Activated CD8-positive, alpha-beta memory T cell treated with anti-CD3 and anti-CD28 coated beads for 4 hours (primary cell): ENCODE results near the gene SERPINA12.
"Not testable (repeated sequence)": the region's sequence is repeated elsewhere in the genome, so short reads cannot be mapped to it uniquely, and the experiment has no call there.

Source experiments
- DNase-seq, 2 donors: peaks; one replicate each; pipeline ENCODE4 v3.0.0-alpha.2; 2020; ENCODE audit warnings: low read depth in 2 of 2

SERPINA12 gene

DNA sequence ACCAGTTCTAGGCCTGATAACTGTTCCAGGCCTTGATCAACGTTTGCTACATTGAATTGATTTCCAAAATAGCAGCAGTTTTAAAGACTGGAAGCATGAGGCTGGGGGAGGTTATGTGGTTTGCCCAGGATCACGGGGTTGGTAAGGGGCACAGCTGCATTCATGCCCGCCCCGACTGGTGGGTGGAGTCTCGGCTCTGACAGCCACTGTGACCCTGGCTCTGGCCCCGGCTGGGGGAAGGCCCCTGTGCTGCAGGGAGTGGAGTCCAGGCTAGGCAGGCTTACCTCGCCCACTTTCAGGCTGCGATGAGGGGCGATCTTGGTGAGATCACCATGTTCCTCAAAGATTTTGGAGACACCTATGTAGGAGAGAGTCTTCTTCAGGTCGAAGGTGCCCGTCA, 19.9 kb downstream of the SERPINA12 start:
- no peak for DNase-seq

GRCh38 chr14:94486883-94487282, 22.4 kb downstream of the SERPINA12 start:
- DNase-seq, result no peak

- DNase-seq, result no peak
These were observed 23.1 kb downstream of the SERPINA12 start for GRCh38 chr14:94485944-94486841.

DNA sequence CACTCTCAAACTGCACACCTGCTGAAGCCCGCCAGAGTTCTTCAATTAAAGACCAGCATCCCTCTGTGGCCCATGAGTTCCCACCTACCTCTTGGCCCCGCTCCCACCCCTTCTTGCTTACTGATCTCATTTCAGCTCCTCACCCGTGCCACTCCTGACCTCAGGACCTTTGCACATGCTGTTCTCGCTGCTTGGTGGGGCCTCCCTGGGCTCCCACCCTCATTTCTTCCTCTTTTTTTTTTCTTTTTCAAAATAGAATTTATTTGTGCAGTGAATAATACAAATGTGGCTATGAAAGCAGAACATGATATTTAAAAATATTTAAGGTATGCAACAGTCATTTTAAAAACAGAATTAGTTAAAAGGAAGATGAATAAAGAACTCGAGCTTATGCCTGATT, 24.8 kb downstream of the SERPINA12 start:
- no peak for DNase-seq

- DNase-seq, result no peak
These were observed 25.5 kb downstream of the SERPINA12 start for GRCh38 chr14:94483729-94484275.

DNA sequence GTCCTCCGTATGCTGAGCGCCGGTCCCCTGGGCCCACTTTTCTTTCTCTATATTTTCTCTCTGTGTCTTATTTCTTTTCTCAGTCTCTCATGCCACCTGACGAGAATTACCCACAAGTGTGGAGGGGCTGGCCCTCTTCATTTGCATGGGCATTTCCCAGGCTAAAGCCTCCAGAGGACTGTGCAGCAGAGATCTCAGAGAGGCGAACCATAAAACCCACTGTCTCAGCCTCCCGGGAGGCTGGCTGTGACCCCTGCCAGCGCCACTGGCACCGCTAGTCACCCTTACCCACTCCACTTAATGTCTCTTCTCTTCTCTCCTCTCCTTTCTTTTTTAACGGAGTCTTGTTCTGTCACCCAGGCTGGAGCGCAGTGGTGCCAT, 26.2 kb downstream of the SERPINA12 start:
- no peak for DNase-seq

DNA sequence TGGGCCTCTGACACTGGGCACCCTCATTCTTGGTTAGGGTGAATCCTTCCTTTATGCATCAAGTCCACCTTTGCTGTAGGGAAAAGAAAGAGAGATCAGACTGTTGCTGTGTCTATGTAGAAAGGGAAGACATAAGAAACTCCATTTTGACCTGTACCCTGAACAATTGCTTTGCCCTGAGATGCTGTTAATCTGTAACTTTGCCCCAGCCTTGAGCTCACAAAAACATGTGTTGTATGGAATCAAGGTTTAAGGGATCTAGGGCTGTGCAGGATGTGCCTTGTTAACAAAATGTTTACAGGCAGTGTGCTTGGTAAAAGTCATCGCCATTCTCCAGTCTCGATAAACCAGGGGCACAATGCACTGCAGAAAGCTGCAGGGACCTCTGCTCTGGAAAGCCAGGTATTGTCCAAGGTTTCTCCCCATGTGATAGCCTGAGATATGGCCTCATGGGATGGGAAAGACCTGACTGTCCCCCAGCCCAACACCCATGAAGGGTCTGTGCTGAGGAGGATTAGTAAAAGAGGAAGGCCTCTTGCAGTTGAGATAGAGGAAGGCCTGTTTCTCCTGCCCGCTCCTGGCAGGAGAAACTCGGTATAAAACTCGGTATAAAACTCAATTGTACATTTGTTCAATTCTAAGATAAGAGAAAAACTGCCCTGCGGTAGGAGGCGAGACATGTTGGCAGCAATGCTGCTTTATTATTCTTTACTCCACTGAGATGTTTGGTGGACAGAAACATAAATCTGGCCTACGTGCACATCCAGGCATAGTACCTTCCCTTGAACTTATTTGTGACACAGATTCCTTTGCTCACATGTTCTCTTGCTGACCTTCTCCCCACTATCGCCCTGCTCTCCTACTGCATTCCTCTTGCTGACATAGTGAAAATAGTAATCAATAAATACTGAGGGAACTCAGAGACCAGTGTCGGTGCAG, 26.9 kb downstream of the SERPINA12 start:
- not testable (repeated sequence) for DNase-seq

DNA sequence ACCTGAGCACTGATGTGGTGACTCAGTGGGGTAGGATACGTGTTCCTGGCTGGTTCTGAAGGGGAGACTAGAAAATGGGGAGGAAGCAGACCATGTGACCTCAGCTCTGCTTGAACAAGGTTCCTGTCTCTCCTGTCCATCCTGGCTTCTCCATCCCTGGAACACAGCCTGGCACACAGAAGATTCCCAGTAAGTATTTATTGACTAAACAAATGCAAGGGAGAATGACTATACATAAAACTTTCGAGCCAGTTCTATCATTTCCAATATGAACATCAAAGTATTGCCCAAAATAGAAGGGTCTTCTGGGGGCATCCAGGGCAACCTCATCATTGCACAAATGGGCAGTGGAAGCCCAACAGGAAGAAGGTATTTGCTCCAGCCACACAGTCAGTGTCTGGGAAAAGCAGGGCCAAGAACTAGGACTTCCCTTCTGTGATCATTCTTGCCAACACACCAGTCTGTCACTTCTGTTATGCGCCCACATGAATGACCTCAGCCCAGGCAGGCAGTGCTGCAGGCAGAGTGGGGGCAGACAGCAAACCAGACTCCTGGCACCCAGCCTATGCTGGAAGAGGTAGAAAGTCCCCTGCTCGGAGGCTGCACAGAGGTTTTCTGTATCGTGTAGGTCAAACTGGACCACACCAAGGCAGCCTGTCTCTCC, 27.7 kb downstream of the SERPINA12 start:
- no peak for DNase-seq

GRCh38 chr14:94480809-94481208, 28.5 kb downstream of the SERPINA12 start:
- DNase-seq, result no peak

GRCh38 chr14:94478420-94478819, 30.8 kb downstream of the SERPINA12 start:
- DNase-seq, result no peak

DNA sequence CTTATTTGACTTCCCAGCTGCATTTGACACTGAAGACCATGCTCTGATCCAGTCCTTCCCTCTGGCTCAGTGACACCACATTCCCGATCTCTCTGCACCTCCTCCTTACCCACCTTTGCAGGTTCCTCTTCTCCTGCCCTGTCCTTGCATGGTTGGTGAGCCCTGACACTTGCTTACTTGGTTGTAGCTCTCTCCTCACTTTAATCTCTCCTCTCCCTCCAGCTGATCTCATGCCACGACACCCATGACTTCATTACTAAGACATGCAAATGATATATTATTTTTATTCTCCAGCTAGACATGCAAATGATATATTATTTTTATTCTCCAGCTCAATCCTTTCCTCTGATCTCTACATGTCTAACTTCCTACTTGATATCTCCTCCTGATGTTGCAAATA, 33.2 kb downstream of the SERPINA12 start, which contains the start of gene SERPINA9:
Gene SERPINA9, minus strand, starts transcription at position 175 of the 400 bp plus-strand sequence. CDS start 6,357 bp downstream, outside the sequence.
- DNase-seq, result no peak

DNA sequence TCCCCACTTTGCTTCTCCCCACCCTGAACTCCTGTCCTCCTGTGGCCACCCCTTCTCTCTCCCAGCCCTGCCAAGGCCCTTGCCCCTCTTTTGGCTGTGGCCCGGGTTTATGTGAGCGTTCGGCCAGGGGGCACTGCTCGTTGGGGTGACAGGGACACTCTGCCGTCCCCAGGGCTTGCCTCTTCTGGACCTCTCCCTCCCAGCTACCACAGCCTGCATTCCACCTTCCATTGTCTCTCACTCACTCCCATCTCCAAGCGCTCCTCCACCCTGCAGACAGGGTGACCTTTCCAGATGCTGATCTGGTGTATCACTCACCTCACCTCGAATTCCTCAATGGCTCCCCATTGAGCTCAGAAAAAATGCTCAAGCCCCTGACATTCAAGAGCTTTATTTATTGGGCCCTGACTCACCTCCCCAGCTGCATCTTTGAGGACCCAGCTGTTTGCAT, 34.7 kb downstream of the SERPINA12 start:
- no peak for DNase-seq

DNA sequence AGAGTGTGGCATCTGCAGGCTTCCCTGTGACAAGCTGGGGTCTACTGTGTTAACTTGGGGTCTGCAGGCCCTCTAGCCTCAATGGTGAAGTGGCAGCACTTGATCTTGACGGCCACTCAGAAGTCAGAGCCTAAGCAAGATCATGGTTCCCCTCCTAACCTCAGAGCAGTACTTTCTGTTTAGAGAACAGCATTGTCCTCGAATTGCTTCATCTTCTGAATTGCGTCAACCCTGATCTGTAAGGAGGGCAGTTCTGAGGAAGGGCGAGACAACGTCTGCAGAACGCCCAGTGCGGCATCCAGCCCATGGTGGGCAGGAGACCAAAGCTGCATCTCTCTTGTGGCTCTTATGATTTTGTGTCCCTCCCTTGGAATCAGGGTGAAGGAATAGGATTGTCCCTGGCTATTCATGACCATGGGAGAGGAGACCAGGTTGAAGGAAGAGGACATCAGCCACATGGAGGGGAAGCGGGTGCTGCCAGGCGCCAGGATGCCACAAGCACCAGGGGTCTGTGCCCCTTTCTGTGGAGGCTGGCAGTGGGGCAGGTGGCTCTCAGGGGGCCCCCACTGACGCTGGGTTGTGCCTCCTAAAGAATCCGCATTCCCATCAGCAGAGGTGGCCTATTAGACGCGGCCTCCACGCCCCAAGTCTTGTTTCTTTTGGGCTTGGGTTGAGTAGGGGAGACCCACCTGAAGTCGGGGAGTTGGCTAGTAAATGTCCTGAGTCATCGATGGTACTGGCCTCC, 35.4 kb downstream of the SERPINA12 start:
- DNase-seq, result no peak

DNA sequence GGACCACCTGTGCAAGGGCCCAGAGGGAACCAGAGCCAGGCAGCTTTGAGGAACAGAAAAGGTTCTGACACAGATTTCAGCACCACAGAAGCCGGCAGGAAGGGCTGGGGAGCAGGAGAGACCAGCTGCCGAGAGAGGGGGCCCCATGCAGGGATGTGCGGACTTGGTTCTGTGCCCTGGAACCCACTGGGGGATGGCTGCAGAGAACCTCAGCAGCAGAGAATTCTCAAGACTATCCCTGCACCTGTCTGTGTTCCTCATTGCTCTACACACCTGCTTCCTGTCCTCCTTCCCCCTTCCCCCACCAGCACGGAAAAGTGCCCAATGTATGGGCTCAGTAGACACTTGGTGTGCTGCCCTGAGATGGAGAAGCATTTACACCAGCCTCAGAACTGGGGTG, 36.4 kb downstream of the SERPINA12 start:
- no peak for DNase-seq

GRCh38 chr14:94471045-94471444, 38.2 kb downstream of the SERPINA12 start:
- no peak for DNase-seq

- DNase-seq, result no peak
These were observed 39.0 kb downstream of the SERPINA12 start for GRCh38 chr14:94470311-94470710.

DNA sequence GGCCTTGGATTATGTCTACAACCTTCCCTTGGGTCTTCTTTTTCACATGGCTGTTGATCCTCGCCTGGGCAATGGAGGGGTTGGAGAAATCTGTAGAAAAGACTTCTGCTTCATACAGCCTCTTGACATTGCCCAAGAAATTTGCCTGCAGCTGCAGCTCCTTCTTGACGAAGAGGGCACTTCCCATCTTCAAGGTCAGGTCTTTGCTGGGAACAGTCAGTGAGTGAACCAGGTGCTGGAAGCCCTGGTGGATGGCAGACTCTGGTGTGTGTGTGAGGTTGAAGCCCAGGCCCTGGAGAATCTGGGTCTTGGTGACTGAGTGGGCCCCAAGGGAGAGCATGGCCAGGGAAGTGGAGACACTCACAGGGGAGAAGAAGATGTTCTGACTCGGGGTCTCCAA, 40.0 kb downstream of the SERPINA12 start:
- DNase-seq, result no peak

- no peak for DNase-seq
These were observed 41.3 kb downstream of the SERPINA12 start for GRCh38 chr14:94467728-94468520.

GRCh38 chr14:94466706-94467370, 42.4 kb downstream of the SERPINA12 start:
- no peak for DNase-seq
